ENCODE measurements around the gene RASSF8. TPM values are rescaled to one million over a fixed set of nuclear protein-coding genes. Genes with fewer than 3 reads are reported as not detected.

RASSF8 gene
- total RNA-seq, 1 donor from 2014 or later: 77.0 TPM

DNA sequence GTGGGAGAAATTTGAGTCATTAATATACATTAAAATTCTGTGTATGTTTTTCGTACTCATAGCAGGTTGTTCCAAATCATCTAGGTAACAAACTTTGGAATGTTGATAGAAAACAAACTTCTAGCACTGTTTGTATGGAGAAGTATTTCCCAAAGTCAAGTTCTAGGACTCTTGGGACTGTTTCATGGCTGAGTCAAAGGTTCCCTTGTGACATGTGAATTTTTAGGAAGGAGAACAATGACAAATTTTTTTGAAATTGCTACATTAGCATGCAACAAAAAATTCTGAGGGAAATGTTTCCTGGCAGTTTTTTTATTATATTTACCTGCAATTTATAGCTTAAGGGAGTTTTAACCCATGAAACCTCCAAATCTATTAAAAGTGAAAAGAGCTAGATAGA lies 73.8 kb downstream of the RASSF8 start:
- Mint-ChIP-seq H3K4me3 (no peak overlapping the region), H3K9me3 (no peaks in the 10 kb centered on the region), H3K27me3 (ENCODE audit: insufficient read depth, low read depth) (no peaks in the 10 kb centered on the region), H3K27ac (no peak overlapping the region), H3K4me1 (peaks cover 21% of the 10 kb centered on the region), H3K36me3 (no peaks in the 10 kb centered on the region)
- H2AFZ ChIP-seq (replicated peaks): no peak overlapping the region
- no peaks in the 10 kb centered on the region for H3K27me3 ChIP-seq
- DNase-seq (ENCODE audit: low spot score): no peak
- peaks cover 46% of the 10 kb centered on the region for H4K20me1 ChIP-seq (ENCODE audit: low read depth)
- no peaks in the 10 kb centered on the region for H3K36me3 ChIP-seq
- no peak for TF ChIP-seq EZH2 (IDR thresholded peaks at IDR 0.05)
- H3K79me2 ChIP-seq (ENCODE audit: low read depth): peaks cover 87% of the 10 kb centered on the region
- no peaks in the 10 kb centered on the region for H3K9me3 ChIP-seq (ENCODE audit: low read depth)
- peaks cover 14% of the 10 kb centered on the region for H3F3A ChIP-seq (ENCODE audit: low read depth)
- H3K4me1 ChIP-seq: peaks cover 9% of the 10 kb centered on the region
- H3K4me3 ChIP-seq: no peak overlapping the region
- H3K4me2 ChIP-seq: no peak overlapping the region
- no peak overlapping the region for H3K9ac ChIP-seq
- H3K27ac ChIP-seq: no peak overlapping the region

DNA sequence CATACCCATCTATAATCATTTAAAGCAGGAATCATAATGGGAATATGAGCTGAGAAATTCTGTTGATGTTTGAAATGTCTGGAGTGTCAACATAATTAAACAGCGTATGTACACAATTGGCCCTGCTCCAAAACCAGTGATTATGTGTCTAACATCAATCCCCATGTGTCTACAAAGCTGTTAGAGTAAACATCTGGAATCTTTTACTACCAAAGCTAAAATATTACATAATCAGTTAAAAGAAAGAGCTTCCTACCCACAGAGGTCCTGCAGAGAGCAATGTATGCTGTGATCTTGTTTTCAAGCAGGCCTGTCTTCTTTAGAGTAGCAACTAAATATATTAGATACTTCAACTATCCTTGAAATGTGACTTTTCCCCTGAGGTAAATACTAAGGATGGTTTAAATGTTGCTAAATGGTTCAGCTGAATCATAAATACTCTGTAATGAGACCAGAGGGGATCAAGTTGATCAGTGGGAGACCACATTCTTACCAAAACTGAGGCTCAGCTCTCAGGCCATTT lies 74.3 kb downstream of the RASSF8 start:
- Mint-ChIP-seq H3K4me1 (peaks cover 17% of the 10 kb centered on the region), H3K36me3 (no peaks in the 10 kb centered on the region), H3K9me3 (no peaks in the 10 kb centered on the region), H3K27ac (no peak overlapping the region), H3K4me3 (no peak overlapping the region), H3K27me3 (ENCODE audit: insufficient read depth, low read depth) (no peaks in the 10 kb centered on the region)
- Histone ChIP-seq H3K9ac (no peak overlapping the region), H3F3A (ENCODE audit: low read depth) (peaks cover 14% of the 10 kb centered on the region), H3K36me3 (no peaks in the 10 kb centered on the region), H3K4me2 (no peak overlapping the region), H3K4me3 (no peak overlapping the region), H3K27ac (no peak overlapping the region), H3K79me2 (ENCODE audit: low read depth) (peaks cover 87% of the 10 kb centered on the region), H3K9me3 (ENCODE audit: low read depth) (no peaks in the 10 kb centered on the region), H3K4me1 (peaks cover 13% of the 10 kb centered on the region), H4K20me1 (ENCODE audit: low read depth) (peaks cover 51% of the 10 kb centered on the region), H2AFZ (replicated peaks) (no peak overlapping the region), H3K27me3 (no peaks in the 10 kb centered on the region)
- no peak for DNase-seq (ENCODE audit: low spot score)
- TF ChIP-seq EZH2 (IDR thresholded peaks at IDR 0.05) (no peak), EZH2phosphoT487 (IDR thresholded peaks at IDR 0.05) (no peak)
- TF ChIP-seq, protein P1, sequence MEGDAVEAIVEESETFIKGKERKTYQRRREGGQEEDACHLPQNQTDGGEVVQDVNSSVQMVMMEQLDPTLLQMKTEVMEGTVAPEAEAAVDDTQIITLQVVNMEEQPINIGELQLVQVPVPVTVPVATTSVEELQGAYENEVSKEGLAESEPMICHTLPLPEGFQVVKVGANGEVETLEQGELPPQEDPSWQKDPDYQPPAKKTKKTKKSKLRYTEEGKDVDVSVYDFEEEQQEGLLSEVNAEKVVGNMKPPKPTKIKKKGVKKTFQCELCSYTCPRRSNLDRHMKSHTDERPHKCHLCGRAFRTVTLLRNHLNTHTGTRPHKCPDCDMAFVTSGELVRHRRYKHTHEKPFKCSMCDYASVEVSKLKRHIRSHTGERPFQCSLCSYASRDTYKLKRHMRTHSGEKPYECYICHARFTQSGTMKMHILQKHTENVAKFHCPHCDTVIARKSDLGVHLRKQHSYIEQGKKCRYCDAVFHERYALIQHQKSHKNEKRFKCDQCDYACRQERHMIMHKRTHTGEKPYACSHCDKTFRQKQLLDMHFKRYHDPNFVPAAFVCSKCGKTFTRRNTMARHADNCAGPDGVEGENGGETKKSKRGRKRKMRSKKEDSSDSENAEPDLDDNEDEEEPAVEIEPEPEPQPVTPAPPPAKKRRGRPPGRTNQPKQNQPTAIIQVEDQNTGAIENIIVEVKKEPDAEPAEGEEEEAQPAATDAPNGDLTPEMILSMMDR (IDR thresholded peaks at IDR 0.05): no peak

DNA sequence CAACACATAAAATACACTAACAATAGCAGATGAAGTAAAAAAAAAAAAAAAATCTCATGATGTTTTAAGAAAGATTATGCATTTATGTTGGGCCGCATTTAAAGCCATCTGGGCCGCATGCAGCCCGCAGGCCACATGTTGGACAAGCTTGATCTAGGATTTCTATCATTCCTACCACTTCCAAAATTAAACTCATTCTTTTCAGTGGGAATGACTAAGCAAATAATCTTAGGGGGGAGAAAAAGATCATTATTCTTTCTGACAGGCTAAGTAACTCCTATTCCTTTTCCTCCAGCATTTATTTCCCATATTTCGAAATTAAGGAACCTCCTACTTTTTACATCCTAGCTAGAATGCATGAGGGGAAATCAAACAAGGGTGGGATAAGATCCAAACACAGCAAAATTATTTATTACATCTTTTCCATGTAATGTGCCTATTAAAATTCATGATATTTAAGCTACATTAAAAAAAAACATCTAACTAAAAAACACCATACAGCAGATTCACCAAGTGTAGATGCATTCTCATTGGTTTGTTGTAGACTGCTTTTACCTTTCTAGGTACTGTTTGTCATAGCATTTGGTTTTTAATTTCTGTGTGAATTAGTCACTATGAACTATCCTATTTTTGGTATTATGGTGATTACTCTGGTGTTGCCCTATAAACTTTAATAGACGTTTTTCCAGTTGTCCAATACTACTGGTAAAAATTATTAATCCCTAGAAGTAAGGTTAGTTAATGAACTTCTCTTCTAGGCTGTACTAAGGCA lies 76.1 kb downstream of the RASSF8 start:
- H3K4me3 ChIP-seq: no peak overlapping the region
- Mint-ChIP-seq H3K4me1 (peaks cover 10% of the 10 kb centered on the region), H3K27ac (no peak overlapping the region), H3K9me3 (no peaks in the 10 kb centered on the region), H3K4me3 (no peak overlapping the region), H3K36me3 (no peaks in the 10 kb centered on the region), H3K27me3 (ENCODE audit: insufficient read depth, low read depth) (no peaks in the 10 kb centered on the region)
- H3K4me1 ChIP-seq: peaks cover 25% of the 10 kb centered on the region
- H3K27ac ChIP-seq: no peak overlapping the region
- TF ChIP-seq, protein P1 (IDR thresholded peaks at IDR 0.05): no peak
- TF ChIP-seq EZH2phosphoT487 (IDR thresholded peaks at IDR 0.05): no peak
- no peak for TF ChIP-seq EZH2 (IDR thresholded peaks at IDR 0.05)
- H3K4me2 ChIP-seq: no peak overlapping the region
- peaks cover 6% of the 10 kb centered on the region for H3F3A ChIP-seq (ENCODE audit: low read depth)
- no peaks in the 10 kb centered on the region for H3K27me3 ChIP-seq
- no peak for DNase-seq (ENCODE audit: low spot score)
- no peak overlapping the region for H3K9ac ChIP-seq
- H2AFZ ChIP-seq (replicated peaks): no peak overlapping the region
- peaks cover 94% of the 10 kb centered on the region for H3K79me2 ChIP-seq (ENCODE audit: low read depth)
- H3K9me3 ChIP-seq (ENCODE audit: low read depth): no peaks in the 10 kb centered on the region
- H4K20me1 ChIP-seq (ENCODE audit: low read depth): peaks cover 54% of the 10 kb centered on the region
- no peaks in the 10 kb centered on the region for H3K36me3 ChIP-seq

DNA sequence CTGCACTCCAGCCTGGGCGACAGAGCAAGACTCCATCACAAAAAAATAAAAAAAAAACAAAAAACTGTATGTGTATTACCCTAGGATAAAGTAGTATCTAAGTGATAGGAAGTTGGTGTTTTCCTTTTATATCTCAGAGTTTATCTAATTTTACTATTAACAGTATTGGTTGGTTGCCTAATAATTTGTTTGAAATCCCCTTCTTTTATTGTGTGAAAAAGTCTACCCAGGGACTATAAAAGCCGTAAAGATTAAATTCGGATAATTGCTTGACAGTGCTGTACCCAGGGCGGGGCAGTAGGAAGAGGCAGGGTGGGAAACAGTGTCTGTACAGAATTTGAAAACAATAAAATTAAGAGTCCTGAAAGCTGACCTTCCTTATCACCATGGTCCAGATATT lies 78.4 kb downstream of the RASSF8 start:
- no peak overlapping the region for H3K4me3 Mint-ChIP-seq
- Histone ChIP-seq H3K4me3 (no peak overlapping the region), H3K9me3 (ENCODE audit: low read depth) (no peaks in the 10 kb centered on the region), H3K79me2 (ENCODE audit: low read depth) (peaks cover 91% of the 10 kb centered on the region), H3K4me1 (peaks cover 32% of the 10 kb centered on the region), H3F3A (ENCODE audit: low read depth) (peaks cover 11% of the 10 kb centered on the region), H3K27ac (no peak overlapping the region), H2AFZ (replicated peaks) (no peak overlapping the region), H3K4me2 (no peak overlapping the region), H4K20me1 (ENCODE audit: low read depth) (peaks cover 65% of the 10 kb centered on the region), H3K36me3 (no peaks in the 10 kb centered on the region), H3K27me3 (no peaks in the 10 kb centered on the region), H3K9ac (no peak overlapping the region)
- H3K27ac Mint-ChIP-seq: no peak overlapping the region
- TF ChIP-seq EZH2phosphoT487 (IDR thresholded peaks at IDR 0.05) (no peak), EZH2 (IDR thresholded peaks at IDR 0.05) (no peak)
- TF ChIP-seq, protein P1 (IDR thresholded peaks at IDR 0.05): no peak
- no peaks in the 10 kb centered on the region for H3K27me3 Mint-ChIP-seq (ENCODE audit: insufficient read depth, low read depth)
- H3K4me1 Mint-ChIP-seq: peaks cover 10% of the 10 kb centered on the region
- H3K9me3 Mint-ChIP-seq: no peaks in the 10 kb centered on the region
- no peaks in the 10 kb centered on the region for H3K36me3 Mint-ChIP-seq
- no peak for DNase-seq (ENCODE audit: low spot score)
